ENCODE measurements around the gene IGF2BP1.
A peak's percentile ranks its signal among the peaks of the same experiment; 100 is the strongest.
"Not testable (repeated sequence)": the region's sequence is repeated elsewhere in the genome, so short reads cannot be mapped to it uniquely, and the experiment has no call there.

The IGF2BP1 gene

DNA sequence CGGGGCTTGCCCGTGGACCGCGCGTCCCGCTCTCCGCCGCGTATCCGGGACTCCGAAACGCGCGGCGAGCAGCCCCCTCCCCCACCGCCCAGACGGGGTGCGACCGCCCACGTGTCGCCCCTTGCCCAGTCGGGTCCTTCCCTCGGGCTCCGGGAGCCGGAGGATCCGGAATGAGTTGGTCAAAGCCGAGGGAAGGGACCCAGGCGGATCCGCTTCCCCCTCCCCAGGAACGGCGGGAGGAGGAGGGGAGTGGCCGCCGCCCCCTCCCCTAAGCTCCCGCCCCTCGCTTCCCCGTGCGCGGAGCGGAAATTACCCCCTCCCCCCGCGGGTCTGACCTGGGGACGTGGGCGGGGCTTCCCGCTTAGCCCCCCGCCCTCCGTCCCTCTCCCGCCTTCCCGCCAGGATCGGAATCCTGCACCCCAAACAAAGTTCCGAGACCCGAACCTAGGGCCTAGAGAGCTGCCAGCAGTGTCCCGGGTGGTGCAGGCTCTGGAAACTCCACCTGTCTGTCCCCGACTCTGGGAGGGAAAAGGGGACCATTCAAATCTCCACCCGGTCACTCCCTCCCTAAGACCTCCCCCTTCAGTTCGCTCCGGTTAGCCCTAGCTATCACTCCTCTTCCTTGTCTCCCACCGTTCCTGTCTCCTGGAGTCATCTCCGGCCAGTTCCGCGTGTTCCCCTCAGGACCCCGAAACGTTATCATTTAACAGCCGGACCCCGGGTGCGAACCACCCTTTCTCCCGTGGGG lies 1.0 kb upstream of the IGF2BP1 start:
- peak; percentile 36 for DNase-seq (ENCODE audit: low spot score)

DNA sequence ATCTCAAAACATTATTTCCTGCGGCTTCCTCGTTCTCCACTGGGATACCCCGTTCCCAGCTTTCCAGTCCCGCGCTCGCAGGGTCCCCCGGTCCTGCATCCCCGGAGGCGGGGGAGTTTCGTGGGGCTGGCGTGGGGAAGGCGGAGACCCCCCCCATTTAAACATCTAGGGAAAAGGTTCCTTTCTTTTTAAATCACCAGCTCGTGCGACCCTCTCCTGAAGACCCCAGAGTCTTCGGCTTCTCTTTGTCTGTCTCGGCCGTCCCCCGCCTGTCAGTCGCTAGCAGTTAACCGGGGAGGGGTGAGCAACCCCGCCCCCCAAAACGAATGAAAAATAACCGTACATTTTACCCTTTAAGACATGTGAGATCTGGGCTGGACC lies 473 bp upstream of the IGF2BP1 start:
- no peak for DNase-seq (ENCODE audit: low spot score)

DNA sequence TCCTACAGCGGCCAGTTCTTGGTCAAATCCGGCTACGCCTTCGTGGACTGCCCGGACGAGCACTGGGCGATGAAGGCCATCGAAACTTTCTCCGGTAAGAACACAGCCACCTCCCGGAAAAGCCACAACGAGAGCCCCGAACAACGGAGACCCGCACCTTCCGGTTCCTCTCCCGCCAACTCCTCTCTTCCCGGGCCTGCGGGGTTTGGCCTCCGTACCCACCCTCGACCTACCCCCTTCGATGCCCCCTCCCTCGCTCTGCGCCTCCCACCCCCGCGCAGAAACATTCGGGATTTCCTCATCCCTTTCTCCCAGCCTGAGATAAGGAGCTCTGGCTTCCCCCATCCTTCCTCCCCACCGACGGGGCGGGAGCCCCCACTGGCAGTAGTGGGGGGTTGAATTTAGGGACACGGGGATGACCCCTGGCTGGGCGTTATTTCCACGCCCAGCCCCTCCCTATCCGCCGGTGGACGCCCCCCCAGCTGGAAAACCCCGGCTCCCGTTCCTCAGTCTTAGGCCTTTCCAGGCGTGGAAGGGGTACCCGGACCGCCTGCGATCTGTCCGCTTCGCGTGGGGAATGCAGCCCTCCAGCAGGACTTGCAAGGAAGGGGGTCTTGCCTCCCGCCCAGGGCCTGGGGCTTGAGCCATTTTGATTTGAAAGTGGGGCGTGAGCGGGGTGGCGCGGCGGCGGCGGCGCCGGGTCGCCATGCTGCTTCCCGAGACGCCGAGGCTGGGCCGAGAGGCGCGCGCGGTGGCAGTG lies 822 bp downstream of the IGF2BP1 start:
- DNase-seq (ENCODE audit: low spot score), result peak; percentile 59

DNA sequence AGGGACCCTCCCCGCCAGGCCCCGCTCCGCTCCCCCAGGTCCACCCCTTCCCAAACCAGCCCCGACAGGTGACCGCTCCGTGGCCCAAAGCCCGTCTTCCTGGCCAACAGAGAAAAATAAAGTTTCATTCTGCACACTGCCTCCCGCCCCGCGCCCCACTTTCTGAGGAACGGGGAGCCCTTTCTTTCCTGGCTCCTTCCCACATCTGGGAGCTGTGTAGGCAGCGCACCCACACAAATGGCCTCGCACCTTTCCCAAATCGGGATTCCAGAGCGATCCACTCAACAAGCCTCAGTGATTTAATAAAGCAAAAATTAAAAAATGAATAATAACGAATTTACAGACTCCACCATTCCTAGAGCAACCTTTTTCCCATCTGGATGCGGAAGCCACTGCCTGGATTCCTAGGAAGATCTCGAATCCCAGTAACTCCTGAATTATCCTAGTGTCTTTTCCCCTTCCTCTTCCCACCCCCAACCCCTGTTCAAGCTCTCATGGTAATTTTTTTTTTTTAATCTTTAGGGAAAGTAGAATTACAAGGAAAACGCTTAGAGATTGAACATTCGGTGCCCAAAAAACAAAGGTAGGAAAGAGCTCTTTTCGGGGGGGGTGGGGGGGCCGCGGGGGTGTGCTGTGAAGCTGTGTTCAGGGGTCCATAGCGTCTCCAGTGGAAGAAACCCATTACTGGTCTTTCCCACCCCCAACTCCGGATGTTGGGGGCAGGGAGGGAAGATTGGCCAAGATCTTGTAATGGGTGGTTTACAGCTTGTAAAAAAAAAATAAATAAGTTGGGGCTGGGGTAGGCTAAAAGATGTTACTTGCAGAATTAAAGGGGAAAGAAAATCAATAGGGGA lies 1.6 kb downstream of the IGF2BP1 start:
- DNase-seq (ENCODE audit: low spot score), result no peak

DNA sequence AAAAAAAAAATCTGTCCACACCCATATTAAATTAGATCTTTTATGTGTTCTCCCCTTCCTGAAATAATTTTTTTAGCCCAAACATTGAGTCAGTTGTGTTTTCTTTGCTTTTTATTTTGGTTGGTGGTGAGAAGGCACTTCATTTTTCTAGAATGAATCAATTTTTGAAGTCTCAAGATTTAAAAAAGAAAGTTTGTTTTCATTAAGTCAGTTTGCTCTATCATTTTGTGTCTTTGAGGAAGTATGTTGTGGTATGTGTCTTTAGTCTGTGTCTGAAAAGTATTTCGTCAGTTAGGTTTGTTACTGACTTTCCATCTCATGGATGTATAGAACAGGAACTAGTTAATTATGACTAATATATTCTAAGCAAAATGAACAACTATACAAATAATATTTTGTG lies 3.8 kb downstream of the IGF2BP1 start:
- DNase-seq (ENCODE audit: low spot score), result no peak

DNA sequence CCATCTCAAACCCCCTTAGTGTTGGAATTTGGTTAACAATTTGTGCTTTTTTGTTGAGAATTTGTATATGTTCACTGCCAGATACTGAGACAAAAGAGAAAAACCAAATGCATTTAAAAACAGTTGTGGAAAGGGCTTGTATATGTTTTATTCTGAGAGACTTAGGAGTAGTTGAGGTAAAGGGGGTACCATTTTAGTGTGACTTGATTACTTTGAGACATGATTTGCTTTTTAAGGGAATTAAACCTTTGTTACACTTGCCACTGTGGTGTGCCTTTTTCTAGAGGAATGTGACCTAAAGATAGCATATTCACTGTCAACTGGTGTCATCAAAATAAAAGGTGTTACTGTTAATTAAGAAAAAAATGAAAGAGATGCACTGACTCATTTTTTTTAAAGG lies 4.5 kb downstream of the IGF2BP1 start:
- DNase-seq (ENCODE audit: low spot score), result no peak

DNA sequence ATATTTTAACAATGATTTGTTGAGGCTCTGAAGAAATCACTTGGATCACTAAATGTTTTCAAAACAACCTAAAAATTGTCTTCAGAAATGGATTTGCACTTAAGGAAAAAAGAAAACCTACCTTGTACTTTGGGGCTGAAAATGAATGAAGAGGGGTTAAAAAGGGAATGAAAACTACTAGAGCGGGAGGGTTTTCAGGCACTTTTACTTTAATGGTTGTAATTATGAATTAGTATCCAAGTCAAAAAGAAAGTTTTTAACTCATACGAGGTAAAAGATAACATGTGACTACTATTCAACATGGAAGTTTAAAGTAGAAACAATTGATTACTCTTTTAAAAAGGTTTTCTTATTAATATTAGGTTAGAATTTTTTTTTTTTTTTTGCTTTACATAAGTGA lies 5.1 kb downstream of the IGF2BP1 start:
- no peak for DNase-seq (ENCODE audit: low spot score)

DNA sequence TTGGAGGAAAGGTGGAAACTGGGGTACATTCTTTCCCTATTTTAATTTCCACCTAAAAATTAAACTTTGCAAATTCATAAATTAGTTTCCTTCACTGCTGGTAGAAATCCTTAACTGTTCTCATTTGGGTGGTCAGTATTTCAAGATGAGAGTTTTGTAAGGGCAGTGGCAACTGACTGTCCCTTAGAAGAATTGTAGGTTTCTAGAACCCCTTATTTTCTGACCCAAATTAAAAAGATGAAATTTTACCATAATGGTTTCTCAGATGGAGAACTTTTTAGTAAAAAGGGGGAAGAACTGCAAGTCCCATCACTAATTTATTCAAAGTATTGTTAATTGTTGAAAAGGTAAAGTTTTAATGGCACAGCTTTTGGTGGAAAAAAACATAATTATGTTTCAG lies 5.6 kb downstream of the IGF2BP1 start:
- DNase-seq (ENCODE audit: low spot score), result no peak

DNA sequence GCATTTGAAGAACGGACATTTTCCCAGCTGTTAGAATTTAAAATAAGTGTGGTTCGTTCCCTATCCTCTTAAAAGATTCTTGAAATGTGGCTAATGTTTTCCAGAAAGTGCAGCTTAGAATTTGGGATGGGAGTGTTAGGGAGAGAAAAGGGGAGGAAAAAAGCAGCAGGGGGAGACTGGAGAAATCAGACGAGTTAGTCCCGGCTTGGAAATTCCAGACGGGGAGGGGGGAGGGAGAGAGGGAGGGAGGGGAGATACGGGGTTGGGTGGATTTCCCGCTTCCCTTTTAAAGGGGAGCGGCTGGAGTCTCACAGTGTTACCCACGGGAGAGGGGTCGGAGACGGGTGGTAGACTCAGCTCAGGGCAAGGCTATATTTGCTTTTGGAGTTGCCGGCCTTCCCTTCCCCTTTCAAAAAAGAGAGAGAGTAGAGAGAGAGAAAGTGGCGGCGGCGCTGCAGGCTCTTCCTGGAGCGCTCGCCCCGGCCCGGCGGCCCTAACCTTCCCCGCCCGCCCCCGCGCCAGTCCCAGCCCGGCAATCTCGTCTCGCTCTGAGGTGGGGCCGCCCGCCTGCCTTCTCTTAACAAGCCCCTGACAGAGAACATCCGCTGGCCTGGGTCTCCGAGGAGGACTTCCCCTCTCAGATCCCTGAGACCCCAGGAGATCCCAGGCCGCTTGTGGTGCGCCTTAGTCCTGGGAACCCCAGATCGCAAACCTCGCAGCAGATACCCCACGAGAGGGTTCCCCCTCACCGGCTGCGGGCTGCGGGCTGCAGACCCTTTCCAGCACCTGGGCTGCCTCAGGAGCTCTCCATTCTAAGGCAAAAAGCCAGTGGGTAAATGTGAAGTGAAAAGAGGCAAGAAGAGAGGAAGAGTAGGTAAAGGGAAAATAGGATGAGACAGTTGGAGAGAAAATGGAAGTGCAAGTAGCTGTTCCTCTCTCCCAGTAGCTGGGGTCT lies 6.6 kb downstream of the IGF2BP1 start:
- peak; percentile 29 for DNase-seq (ENCODE audit: low spot score)

DNA sequence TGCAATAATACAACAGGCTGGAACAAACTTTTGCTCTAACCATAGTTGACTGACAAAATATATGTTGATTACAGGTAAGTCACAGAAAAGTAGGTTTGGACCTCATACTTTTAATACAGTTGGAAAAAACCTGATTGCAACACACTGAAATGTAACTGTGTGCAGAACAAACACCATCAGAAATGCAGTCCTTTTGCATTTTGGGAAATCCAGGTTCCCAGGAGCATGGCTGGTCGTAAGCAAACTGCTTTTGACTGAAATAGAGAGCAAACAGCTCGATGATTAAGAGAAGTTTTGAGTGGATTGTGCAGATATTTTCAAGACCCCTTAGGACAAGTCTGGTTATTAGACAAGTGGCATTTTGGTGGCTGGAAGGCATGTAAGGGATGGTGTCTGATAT lies 8.0 kb downstream of the IGF2BP1 start:
- DNase-seq (ENCODE audit: low spot score), result no peak

DNA sequence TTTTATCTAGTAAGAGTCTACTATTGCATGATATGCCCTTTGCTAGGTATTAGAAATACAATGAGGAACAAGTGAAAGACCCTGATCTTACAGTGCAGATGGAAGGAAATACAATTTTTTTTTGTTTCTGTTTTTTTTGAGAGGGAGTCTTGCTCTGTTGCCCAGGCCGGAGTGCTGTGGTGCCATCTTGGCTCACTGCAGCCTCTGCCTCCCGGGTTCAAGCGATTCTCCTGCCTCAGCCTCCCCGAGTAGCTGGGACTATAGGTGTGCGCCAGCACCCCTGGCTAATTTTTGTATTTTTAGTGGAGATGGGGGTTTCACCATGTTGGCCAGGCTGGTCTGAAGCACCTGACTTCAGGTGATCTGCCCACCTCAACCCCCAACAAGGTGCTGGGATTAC lies 11.7 kb downstream of the IGF2BP1 start:
- DNase-seq (ENCODE audit: low spot score), result not testable (repeated sequence)

DNA sequence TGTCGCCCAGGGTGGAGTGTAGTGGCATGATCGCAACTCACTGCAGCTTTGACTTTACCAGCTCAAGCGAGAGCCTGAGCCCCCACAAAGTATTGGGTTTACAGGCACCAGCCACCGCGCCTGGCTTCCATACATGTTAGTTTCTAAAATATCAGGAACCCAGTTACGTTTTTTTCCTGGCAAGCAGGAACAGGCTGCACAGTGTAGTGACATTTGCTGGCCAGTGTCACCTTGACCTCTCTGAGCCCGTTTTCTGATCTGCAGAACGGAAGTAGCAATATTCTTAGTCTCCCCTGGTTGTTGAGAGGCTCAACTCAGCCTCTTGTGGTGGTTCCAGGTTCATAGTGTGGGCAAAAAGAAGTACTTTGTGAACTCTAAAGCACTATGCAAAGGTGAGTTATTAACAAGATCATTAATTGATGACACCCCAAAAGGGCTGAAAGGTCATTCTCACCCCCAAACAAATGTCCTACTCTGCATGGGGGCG lies 15.6 kb downstream of the IGF2BP1 start:
- no peak for DNase-seq (ENCODE audit: low spot score)

DNA sequence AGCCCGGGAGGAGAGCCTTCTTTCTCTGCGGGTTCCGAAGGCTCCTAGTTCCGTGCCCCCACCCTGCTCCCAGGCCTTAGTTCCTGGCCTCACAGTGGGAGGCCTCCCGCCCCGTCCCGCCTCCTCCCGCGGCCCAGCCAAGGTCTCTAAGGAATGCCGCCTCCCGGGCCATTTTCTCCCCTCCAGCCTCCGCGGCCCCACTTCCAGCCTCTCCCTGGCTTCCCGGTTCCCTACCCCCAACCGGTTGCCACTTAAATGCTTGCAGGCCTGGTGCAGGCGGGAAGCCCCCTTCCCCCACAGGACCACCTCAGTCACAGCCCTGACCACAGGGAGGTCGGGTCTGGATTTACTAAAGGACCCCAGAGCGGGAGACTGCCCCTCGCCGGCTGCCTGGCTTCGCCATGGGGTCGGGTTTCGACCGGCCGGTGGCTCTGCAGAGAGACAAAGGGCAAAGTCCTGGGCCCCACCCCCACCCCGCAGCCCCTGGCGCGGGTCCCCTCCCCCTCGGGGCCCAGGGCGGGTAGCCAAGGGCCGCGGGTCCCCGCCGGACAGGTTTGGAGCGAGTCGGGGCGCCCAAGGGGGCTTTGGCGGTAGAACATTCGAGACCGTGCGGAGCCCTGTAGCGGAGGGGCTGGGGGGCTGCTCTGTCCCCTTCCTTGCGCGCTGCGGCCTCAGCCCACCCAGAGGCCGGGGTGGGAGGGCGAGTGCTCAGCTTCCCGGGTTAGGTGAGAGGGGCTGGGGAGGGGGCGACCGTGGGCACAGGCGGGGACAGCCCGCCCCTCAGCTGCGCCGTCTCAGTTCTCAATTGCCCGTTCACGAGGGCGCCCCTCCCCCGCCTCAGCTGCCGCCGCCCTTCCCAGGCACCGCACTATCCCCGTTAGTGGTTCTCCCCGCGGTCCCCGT lies 16.4 kb downstream of the IGF2BP1 start:
- DNase-seq (ENCODE audit: low spot score), result peak; percentile 55

DNA sequence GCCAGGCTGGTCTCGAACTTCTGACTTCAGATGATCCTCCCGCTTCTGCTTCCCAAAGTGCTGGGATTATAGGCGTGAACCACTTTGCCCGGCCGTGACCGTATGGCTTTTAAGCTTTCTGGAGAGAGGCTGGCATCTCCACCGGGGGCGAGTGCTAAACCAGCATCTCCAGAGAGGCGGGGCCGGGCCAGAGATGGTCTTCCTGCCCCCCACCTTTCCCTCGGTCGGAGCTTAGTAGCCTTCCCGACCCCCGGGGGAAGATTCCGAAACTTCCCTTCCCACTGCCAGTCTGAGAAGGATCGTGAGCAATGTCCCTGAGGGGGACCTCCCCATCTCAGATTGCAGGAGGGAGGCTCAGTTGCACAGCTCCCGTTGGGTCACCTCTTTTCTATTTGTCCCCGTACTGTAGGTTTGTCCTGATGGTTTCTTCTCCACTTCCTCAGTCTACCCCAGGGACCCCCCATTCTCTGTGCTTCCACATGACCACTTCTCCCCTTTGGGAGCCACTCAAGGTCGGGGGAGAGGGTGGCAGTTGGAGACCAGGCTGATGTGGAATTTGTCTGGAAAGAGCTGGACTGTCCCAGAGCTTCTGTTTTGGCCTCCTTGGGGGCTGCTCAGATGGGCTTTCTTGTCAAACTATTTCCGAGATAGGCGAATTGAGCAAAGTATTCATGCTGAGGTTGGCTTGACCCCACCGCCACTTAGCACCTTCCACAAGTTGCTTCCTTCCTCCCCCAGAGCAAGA lies 18.2 kb downstream of the IGF2BP1 start:
- DNase-seq (ENCODE audit: low spot score), result no peak

DNA sequence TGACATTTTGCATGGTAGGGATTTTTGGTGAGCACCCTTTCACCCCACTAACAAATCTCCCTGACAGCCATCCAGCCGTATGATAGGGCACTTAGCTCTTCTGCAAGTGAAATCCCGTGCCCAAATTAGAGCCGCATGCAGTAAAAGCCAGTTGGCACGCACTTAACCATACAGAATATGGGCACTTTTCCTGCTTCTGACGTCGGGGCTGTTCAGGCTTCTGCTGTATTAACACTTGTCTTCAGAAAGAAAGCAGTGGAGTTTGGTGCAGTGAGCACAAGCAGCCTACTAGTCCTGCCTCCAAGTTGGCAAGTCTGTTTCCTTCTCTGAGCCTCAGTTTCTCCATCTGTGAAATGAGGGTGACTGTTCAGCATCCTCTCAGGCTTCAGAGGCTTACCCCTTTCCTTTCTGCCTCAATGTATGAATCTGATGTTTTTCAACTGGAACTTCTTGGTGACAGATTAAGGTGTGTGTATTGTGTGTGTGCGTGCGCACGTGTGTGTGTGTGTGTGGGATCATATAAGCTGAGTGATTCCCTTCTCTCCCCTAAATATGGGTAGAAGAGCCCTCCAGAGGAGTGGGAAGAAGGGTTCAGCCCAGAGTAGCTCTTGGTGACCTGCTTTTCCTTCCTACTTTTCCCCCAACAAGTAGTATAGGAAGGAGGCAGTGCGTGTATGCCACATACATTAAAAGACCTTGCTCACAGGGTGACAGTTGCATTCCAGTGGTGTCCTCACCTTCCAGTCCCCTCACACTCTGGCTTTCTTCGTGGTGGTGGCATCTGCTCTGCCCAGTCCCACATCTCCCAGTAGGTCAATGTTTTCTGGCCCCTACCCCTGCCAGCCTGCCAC lies 19.0 kb downstream of the IGF2BP1 start:
- DNase-seq (ENCODE audit: low spot score), result no peak

DNA sequence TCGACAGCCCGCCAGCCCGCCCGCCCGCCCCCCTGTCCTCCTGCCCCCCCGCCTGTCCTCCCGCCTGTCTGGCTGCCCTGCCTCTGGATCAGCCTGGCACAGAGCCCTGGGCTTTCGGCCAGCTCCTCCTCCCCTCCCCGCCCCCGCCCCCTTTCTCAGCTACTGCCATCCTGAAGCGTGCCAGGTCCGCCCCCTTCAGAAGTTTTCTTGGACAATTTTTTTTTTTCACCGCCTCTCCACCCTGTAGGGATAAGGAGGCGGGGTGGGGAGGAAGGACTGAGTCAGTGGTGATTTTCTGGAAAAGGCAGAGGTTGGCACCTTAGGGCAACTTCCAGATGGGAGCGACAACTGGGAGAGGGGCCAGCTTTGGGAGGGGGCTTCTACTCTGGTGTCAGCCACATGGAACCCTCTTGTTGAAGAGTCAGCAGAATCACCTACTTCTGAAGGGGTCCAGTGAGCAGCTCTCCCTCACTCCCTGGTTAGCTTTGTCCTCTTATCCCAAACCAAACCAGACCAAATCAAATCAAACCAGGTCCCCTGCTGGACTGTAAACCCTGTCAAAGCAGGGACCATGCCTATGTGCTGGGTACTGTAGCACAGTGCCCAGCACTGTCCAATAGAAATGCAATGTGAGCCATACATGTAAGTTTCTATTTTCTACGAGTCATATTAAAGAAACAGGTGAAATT lies 19.7 kb downstream of the IGF2BP1 start:
- DNase-seq (ENCODE audit: low spot score), result peak; percentile 84

DNA sequence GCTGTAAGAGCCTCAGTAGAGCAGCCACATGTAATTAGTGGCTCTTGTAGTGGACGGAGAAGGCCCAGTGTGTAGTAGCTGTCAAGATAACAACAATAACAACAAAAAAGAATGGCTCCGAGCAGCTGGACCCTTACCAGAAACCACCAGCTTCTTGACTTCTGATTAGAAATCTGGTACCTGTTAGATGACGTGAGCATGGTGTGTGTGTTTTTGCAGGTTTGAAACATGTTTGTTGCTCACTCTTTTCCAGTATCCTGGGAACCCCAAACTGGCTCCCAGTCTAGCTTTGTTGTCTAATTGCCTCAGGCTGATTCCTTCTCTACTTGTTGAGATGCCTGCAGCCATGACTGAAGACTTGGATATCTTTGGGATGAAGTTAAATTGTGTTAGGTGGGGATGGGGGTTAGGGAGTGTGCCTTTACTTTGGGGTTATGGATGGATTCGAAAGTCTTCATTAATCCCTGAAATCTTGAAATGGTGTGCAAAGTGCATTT lies 21.0 kb downstream of the IGF2BP1 start:
- DNase-seq (ENCODE audit: low spot score), result no peak

DNA sequence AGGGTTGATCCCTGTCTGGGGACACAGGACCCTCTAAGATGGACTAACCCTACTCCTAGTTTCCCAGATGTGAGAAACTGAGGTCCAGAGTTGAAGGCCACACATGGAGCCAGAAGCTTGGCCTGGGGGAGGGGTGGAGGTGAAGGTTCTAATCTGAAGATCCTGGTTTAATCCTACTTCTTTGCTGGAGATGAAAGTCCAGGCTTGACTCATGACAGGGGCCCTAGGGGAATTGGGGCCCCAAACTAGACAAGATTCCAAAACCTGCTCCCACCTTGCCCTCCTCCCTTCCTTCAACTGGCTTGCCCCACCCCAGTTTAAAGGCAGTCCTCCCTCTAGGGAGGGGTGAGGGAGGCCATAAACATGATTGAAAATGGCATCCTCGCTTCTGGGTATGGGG lies 21.6 kb downstream of the IGF2BP1 start:
- no peak for DNase-seq (ENCODE audit: low spot score)

All from GM03348 (cell line).